Smooth muscle cell (in vitro differentiated cells): ENCODE measurements around the gene SETD6. TPM values are rescaled to one million over a fixed set of nuclear protein-coding genes. Genes with fewer than 3 reads are reported as not detected.

Experiments
- DNase-seq: peaks from one replicate; lab custom pipeline; 2025; ENCODE audit not compliant: unreplicated experiment; lab: John Stamatoyannopoulos, UW
- H2AFZ ChIP-seq: fragments of 200-600 bp; sonication (generic); 2 replicates; pipeline ENCODE4 v1.6.0; 2016; ENCODE audit warnings: antibody characterized with exemption, low read depth, mild to moderate bottlenecking
- H3F3A ChIP-seq: fragments of 200-600 bp; sonication (generic); 2 replicates; pipeline ENCODE4 v1.6.0; 2017; ENCODE audit warnings: antibody characterized with exemption, low read depth
- H3K27ac ChIP-seq: fragments of 200-600 bp; sonication (generic); 2 replicates; pipeline ENCODE4 v1.5.1; 2016; ENCODE audit warnings: low read depth, mild to moderate bottlenecking
- H3K27me3 ChIP-seq: fragments of 200-600 bp; sonication (generic); 2 replicates; pipeline ENCODE4 v1.6.1; 2016; ENCODE audit warnings: low read depth, mild to moderate bottlenecking
- H3K36me3 ChIP-seq: fragments of 200-600 bp; sonication (generic); 2 replicates; pipeline ENCODE4 v1.5.1; 2016; ENCODE audit warnings: low read depth
- H3K4me1 ChIP-seq: fragments of 200-600 bp; sonication (generic); 2 replicates; pipeline ENCODE4 v1.5.1; 2016; ENCODE audit warnings: low read depth
- H3K4me2 ChIP-seq: fragments of 200-600 bp; sonication (generic); 2 replicates; pipeline ENCODE4 v1.6.0; 2016; ENCODE audit warnings: mild to moderate bottlenecking
- H3K4me3 ChIP-seq: fragments of 200-600 bp; sonication (generic); 2 replicates; pipeline ENCODE4 v1.5.1; 2016; ENCODE audit warnings: mild to moderate bottlenecking
- H3K79me2 ChIP-seq: fragments of 200-600 bp; sonication (generic); 2 replicates; pipeline ENCODE4 v1.6.0; 2016; ENCODE audit warnings: low read depth, mild to moderate bottlenecking
- H3K9ac ChIP-seq: fragments of 200-600 bp; sonication (generic); 2 replicates; pipeline ENCODE4 v1.6.0; 2016; ENCODE audit warnings: low read depth
- H3K9me3 ChIP-seq: fragments of 200-600 bp; sonication (generic); replicated peaks from 2 replicates; pipeline ENCODE4 v1.5.1; 2016; ENCODE audit warnings: low read depth
- H4K20me1 ChIP-seq: fragments of 200-600 bp; sonication (generic); 2 replicates; pipeline ENCODE4 v1.6.0; 2016; ENCODE audit warnings: low read depth
- WGBS: methylation state at CpG from one replicate; pipeline ENCODE4 v1.1.7; 2016; ENCODE audit warnings: low lambda C conversion rate; 5-methylcytosine and 5-hydroxymethylcytosine counted together
- polyA plus RNA-seq: library from polyadenylated mRNA; unstranded; fragments of >200 nt; fragmentation: Nextera tagmentation; extraction: Ambion mirVana; gene quantifications from 2 replicates; pipeline ENCODE4 v1.2.1, GENCODE V29; 2016
- total RNA-seq: library from RNA; depleted of rRNA; stranded (reverse); fragments of >200 nt; gene quantifications from 2 replicates; pipeline ENCODE4 v1.2.3, GENCODE V29; 2014
- TF ChIP-seq, protein P1 (sequence below): fragments of 200-600 bp; sonication (generic); IDR thresholded peaks from 2 replicates; pipeline ENCODE4 v1.5.1; 2017; ENCODE audit warnings: borderline replicate concordance, mild to moderate bottlenecking, antibody characterized with exemption; ENCODE audit not compliant: insufficient read depth, poor library complexity, severe bottlenecking

The SETD6 gene
- total and polyA plus RNA-seq, 2 experiments from 2014 or later: 6.8 to 8.4 TPM

DNA sequence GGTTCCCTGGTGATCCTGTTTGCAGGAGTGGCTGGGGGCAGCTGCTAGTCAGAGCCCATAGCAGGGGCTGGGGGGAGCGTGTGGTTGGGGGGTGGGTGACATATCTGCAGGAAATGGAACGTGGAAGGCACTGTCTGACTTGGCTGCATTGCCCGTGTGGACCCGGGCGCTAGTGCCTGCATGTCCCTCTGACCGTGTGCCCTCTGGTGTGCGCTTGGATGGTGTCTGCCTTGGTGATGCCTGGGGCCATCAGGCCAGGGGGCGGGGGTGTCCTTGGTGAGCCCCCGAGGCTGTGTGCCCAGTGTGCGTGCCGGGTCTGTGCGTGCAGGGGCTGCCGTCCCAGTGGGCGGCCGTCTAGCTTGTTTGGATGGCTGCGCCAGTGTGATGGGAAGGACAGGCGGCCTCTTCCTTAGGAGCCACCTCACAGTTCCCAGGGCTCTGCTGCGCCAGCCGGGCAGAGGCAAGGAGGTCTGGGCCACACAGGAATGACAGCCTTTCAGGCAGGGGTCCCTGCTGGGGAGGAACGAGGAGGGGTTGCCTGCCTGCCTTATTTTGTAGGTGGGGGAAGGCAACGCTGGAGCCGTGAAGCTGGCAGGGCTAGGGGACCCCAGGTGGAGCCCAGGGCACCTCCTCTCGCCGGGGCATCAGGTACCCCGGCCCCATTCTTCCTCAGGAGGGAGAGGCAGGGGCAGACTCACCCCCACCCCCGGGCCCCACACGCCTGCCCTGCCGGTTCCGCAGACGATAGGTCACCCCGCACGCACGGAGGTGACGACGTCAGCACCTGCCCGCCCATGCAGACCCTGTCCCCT lies 14.7 kb upstream of the SETD6 start:
- DNase-seq: no peak
- Histone ChIP-seq H3K79me2 (no peaks in the 10 kb centered on the region), H3K27me3 (no peaks in the 10 kb centered on the region), H2AFZ (no peak overlapping the region), H4K20me1 (no peaks in the 10 kb centered on the region), H3K4me3 (peak overlapping the region; percentile 63), H3K4me1 (peaks cover 12% of the 10 kb centered on the region), H3K9ac (peak overlapping the region; percentile 72), H3K4me2 (peak overlapping the region; percentile 91), H3F3A (no peaks in the 10 kb centered on the region), H3K9me3 (no peaks in the 10 kb centered on the region), H3K36me3 (no peaks in the 10 kb centered on the region), H3K27ac (no peak overlapping the region)
- WGBS: 9% methylated on average over 31 of the region's 36 CpGs
- TF ChIP-seq, protein P1, sequence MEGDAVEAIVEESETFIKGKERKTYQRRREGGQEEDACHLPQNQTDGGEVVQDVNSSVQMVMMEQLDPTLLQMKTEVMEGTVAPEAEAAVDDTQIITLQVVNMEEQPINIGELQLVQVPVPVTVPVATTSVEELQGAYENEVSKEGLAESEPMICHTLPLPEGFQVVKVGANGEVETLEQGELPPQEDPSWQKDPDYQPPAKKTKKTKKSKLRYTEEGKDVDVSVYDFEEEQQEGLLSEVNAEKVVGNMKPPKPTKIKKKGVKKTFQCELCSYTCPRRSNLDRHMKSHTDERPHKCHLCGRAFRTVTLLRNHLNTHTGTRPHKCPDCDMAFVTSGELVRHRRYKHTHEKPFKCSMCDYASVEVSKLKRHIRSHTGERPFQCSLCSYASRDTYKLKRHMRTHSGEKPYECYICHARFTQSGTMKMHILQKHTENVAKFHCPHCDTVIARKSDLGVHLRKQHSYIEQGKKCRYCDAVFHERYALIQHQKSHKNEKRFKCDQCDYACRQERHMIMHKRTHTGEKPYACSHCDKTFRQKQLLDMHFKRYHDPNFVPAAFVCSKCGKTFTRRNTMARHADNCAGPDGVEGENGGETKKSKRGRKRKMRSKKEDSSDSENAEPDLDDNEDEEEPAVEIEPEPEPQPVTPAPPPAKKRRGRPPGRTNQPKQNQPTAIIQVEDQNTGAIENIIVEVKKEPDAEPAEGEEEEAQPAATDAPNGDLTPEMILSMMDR: no peak

- Histone ChIP-seq H3K4me3 (peak overlapping the region; percentile 63), H3K27me3 (no peaks in the 10 kb centered on the region), H3K9me3 (no peaks in the 10 kb centered on the region), H3K9ac (peak overlapping the region; percentile 72), H3K4me2 (peak overlapping the region; percentile 91), H2AFZ (no peak overlapping the region), H4K20me1 (no peaks in the 10 kb centered on the region), H3K36me3 (no peaks in the 10 kb centered on the region), H3K4me1 (peaks cover 8% of the 10 kb centered on the region), H3K27ac (no peak overlapping the region), H3F3A (no peaks in the 10 kb centered on the region), H3K79me2 (no peaks in the 10 kb centered on the region)
- 12% methylated on average over 40 of the region's 42 CpGs for WGBS
- TF ChIP-seq, protein P1: no peak
- DNase-seq: no peak
These were observed 13.8 kb upstream of the SETD6 start for GRCh38 chr16:58501242-58502131.

- no peak for DNase-seq
- H3F3A ChIP-seq: no peaks in the 10 kb centered on the region
- no peak overlapping the region for H3K4me2 ChIP-seq
- H3K9me3 ChIP-seq: no peaks in the 10 kb centered on the region
- H3K36me3 ChIP-seq: no peaks in the 10 kb centered on the region
- WGBS: 79% methylated on average over 8 of the region's 8 CpGs
- no peaks in the 10 kb centered on the region for H3K27me3 ChIP-seq
- H3K4me3 ChIP-seq: no peak overlapping the region
- no peak overlapping the region for H3K27ac ChIP-seq
- TF ChIP-seq, protein P1: no peak
- no peaks in the 10 kb centered on the region for H4K20me1 ChIP-seq
- H2AFZ ChIP-seq: no peak overlapping the region
- H3K4me1 ChIP-seq: peaks cover 8% of the 10 kb centered on the region
- no peak overlapping the region for H3K9ac ChIP-seq
- no peaks in the 10 kb centered on the region for H3K79me2 ChIP-seq
These were observed 12.9 kb upstream of the SETD6 start for GRCh38 chr16:58502217-58502921.
